DMS114 treated with DMSO at 0.1 percent for 48 hours (cell line): ENCODE data around the gene TOR2A.
"Not testable (repeated sequence)": the region's sequence is repeated elsewhere in the genome, so short reads cannot be mapped to it uniquely, and the experiment has no call there.

Source experiments
- DNase-seq: peaks from one replicate; lab custom pipeline; 2025; ENCODE audit not compliant: unreplicated experiment; lab: John Stamatoyannopoulos, UW

TOR2A gene

GRCh38 chr9:127769101-127769500 is 34.0 kb upstream of the TOR2A start:
- DNase-seq = no peak

DNA sequence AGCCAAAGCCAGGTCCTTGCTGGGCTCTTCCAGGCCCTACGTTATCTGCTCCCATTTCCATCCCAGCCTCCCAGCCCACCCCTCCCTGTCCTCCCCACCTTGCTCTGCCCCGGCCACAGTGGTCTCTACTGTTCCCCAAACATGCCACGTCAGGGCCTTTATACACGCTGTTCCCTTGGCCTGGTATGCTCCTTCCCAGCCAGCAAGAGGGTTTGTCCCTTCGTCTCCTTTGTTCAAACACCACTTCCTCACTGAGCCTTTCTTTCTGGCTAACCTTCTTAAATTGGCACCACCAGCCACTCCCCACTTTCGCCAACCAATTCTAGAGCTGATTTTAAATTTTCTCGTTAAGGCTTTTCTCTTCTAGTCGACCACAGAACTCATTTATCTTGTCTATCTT is 33.6 kb upstream of the TOR2A start:
- no peak for DNase-seq

GRCh38 chr9:127767909-127768331 is 32.8 kb upstream of the TOR2A start:
- DNase-seq = no peak

DNA sequence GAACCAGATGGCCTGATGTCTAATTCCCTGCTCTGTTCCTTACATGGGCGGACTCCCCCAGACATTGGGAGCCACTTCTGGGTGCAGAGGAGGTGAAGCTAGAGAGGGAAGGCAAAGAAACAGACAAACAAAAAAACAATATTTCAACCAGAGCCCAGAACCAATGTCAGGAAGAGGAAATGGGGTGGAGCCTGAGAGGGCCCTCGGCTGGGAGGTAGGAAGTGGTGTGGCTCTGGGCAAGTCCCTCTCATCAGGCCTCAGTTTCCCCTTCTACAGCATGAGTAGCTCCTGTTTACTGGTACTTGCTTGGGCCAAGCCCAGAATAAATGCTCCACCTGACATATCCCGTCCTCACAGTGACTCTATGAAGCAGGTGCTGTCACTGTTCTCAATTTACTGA is 32.3 kb upstream of the TOR2A start:
- no peak for DNase-seq

GRCh38 chr9:127765418-127765817 is 30.3 kb upstream of the TOR2A start:
- no peak for DNase-seq

GRCh38 chr9:127763918-127764384 is 28.9 kb upstream of the TOR2A start:
- DNase-seq = no peak

DNA sequence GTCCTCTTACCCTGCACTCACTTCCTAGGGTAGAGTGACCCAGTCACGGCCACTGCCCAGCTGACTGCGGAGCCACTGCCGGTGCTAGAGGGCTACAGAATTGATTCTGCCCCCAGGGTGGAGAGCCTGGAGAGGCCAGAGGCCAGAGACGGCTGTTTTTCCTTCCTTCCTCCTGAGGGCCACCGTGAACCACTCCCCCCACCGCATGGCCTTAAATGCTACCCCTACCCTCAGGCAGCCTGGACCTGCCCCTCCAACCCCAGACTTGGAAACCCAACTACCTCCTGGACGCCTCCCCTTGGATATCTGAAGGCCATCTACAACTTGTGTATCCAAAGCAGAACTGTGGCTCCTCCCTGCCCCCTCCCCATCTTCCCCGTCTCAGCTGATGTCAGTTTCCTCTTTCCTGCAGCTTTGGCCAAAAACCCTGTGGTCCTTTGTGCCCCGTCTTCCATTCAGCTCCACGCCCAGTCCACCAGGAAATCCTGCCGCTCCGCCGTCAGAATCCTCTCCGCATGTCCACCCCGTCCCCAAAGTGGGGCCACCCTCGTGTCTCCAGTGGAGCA is 27.1 kb upstream of the TOR2A start:
- no peak for DNase-seq

GRCh38 chr9:127761491-127761956 is 26.4 kb upstream of the TOR2A start:
- DNase-seq = no peak

- DNase-seq = no peak
These were observed 26.0 kb upstream of the TOR2A start for GRCh38 chr9:127761061-127761460.

DNA sequence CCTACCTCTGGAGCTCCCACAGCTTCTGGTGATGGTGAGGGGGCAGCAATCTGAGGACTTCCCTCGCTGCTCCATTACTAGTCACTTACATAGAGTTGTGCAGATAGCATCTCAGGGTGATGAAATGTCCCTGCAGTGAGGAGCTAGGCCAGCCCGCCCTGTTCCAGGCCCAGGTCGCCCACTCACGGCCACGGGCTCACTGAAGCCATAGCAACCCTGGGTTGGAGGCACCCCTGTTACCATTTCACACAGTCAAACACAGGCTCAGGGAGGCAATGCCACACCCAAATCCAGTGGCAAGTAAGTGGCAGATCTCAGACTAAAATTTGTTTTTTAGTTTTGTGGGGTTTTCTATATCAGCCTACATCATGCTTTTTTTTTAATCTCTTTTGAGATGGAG is 23.7 kb upstream of the TOR2A start:
- DNase-seq = no peak

- not testable (repeated sequence) for DNase-seq
These were observed 21.7 kb upstream of the TOR2A start for GRCh38 chr9:127756776-127757175.

DNA sequence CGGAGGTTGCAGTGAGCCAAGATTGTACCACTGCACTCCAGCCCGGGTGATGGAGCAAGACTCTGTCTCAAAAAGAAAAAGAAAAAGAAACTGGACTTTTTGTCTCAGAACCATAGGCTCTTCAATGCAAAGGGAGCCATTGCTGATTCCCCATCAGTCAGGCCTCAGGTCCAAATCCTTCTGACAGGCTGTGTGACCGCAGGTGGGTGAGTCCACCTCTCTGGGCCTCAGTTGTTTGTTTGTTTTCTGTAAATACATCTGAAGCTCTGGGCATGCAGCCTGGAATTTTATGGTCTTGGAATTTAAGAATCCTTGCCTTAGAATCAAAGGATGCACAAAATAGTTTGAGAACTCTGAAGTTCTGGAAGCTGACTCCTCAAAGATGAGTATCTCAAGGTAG is 21.1 kb upstream of the TOR2A start:
- DNase-seq = no peak

DNA sequence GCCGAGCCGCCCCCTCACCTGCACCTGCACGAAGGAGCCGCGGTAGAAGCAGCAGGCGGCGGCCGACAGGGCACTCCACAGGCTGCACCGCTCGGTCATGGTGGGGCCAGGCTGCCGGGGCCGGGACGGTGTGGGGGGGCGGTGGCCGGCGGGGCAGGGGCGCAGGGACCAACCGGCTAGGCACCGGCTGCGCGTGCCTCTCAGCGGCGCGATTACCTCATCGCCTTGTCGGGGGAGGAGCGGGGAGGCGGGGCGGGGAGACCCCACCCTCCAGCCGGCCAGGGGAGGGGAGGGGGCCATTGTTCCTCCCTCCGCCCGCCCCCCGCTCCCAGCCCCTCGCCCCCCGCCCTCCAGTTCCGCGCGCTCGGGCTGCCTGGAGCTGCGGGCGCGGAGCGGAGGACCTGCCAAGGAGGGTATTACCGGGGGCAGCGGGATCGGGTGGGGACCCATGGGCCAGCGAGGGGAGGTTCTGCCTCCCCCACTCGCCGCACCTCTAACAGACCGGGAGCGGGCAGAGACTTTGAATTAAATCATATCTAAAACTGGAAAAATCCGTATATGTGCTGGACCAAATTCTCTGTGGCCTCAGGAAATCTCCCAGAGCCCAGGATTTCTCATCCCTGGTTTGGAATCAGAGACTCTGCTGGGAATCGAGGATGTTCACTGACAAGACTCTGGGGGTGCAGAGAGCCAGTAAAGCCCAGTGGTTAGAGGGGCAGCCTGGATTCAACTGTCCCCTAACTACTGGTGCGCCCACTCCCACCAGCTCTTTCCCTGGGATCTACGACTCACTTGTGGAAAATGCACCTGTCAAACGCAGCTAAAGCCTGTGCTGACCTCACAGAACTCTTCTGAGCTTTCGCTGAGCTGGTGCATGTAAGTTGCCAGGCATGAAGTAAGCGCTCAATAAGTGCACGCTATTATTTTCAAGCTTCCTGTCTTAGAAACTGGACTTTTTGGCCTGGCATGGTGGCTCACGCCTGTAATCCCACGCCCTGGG is 20.3 kb upstream of the TOR2A start:
- no peak for DNase-seq

DNA sequence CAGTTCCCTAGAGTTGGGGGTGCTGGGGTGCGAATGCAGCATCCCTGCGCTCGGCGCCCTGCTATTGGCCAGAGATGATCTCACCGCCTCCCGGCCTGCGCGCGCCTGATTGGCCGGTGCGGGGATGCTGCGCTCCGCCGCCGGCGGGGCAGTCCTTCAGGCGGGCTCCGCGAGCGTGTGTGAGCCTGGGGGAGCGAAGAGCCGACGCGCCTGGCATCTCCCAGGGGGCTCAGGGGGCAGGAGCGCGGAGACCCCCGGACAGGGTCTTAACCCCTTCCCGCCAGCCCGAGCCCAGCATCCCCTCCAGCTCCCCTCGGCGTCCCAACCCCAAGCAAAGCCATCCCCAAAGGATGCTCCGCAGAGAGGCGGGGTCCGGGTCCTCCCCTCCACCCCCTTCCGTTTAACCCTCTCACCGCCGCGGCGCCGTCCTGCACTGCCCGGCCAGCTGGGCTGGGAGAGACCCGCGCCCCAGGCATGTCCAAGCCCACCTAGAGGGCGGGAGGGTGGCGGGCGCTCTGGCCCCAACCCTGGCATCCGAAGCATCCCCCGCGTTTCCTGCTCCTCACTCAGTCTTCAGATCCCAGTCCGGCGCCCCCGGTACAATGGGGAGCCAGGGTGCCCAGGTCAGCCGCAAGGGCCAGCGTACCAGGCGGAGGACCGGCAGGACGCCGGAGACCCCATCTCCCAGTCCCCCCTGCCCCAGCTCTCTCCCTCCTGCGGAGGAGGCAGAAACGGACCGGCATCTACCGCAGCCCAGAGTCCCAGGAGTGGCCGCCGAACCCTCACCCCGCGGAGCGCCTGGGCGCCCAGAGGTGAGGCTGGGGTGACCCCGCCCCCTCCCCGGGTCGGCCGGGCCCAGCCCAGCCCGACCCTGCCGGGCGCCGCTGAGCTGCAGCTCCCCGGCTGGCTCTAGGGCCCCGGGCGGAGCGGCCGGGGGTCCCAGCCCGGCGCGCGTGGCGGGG is 19.3 kb upstream of the TOR2A start:
- peak; percentile 14 for DNase-seq

GRCh38 chr9:127753622-127754021 is 18.5 kb upstream of the TOR2A start:
- DNase-seq = no peak

DNA sequence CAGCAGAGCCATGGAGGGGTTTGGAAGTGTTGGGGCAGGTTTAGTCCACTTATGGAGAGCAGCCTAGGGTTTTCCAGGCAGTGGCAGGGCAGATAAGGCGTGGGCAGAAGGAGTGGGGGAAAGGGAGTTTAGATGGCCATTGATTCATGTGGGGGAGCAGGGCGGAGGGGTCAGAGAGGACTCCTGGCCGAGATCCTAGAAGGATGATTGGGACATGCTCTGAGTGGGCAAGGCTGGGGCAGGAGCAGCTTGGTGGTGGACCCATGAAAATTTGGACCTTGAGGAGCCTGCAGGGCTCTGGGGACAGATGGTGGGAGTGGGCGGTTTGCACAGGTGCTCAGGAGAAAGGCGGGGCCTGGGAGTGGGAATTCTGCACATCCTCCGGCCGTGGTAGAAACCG is 18.1 kb upstream of the TOR2A start:
- no peak for DNase-seq

DNA sequence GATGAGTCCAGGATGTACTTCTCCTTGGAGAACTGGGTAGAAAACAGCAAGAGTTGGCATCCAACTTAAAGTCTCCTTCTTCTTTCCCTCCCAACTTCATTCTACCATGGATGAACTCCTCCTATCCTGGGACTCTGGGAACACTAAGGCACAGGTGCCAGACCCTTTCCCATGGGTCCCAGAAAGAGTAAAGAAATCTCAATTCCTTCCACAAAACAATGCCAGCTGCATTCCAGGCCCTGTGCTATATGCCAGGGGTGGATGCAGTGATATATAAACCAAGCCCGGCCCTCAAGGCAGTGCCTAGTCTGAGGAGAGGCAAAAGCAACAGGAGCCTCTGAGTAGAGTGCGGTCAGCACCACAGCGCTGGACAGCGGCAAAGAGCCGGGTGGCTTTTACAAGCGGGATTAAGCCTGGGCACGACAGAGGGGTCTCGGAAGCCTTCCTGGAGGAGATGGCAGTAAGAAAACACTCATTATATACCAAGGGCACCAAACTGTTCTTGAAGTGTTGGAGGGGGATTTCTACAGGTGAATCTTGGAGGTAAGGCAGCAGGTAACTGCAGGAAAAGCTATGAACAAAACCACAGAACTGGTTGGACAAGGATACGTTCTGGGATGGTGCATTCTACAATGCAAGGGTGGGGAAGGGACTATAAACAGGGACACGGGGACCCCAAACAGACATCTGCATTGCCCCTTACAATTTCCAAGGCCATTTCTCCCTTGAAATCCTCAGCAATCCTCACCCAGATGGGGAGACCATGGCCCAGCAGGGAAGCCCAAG is 16.4 kb upstream of the TOR2A start:
- no peak for DNase-seq

- no peak for DNase-seq
These were observed 14.1 kb upstream of the TOR2A start for GRCh38 chr9:127749090-127749787.

DNA sequence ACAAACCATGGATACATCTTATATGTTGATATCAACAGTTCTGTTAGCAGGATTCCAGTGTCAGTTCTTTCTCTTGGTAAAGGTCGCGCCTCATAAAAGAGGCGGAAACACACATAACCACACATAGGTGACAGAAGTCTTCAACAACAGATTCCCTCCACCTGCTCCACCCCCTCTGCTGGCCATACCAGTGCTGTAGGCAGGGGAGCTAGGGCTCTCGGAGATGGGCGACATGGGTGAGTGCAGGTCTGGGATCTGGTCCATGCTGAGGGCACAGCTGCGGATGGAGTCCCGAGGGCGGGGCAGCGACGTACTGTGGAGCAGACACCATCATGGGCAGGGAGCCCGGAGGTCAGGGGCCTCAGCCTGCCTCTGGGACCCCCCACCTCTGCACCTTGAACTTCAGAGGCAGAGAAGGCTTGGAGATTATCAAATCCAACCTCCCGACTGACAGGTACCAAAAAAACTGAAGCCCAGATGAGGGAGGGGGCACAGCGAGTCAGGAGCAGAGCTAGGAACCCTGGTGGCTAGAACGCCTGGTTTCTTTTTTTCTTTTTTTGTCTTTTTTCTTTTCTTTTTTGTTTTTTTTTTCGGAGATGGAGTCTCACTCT is 12.0 kb upstream of the TOR2A start:
- no peak for DNase-seq
